CD14-positive monocyte (primary cell): ENCODE results near the gene AVP. TPM values are rescaled to one million over a fixed set of nuclear protein-coding genes. Genes with fewer than 3 reads are reported as not detected.
A peak's percentile ranks its signal among the peaks of the same experiment; 100 is the strongest.

Experiments
- DNase-seq, 3 donors: peaks; one replicate each; pipeline ENCODE4 v3.0.0-alpha.2; 2011 to 2022
- H2AFZ ChIP-seq: 2 replicates; pipeline ENCODE4 v1.6.0; 2012; ENCODE audit warnings: mild to moderate bottlenecking, low read depth, low read length, inconsistent platforms; ENCODE audit not compliant: insufficient read depth, poor library complexity, severe bottlenecking
- H3K27ac ChIP-seq, 2 donors: 1 replicate in 1 of 2; 2 replicates in 1 of 2; pipeline ENCODE4 v1.5.1; 2012 to 2013; ENCODE audit warnings: low read length in 2 of 2, control low read depth in 1 of 2, inconsistent platforms in 1 of 2, low read depth in 1 of 2, mild to moderate bottlenecking in 1 of 2
- H3K27me3 ChIP-seq, 2 donors: one replicate each; pipeline versions ENCODE4 v1.6.0 to v1.6.1; 2011 to 2013; ENCODE audit warnings: low read length in 2 of 2; ENCODE audit not compliant: control insufficient read depth in 2 of 2, insufficient read depth in 2 of 2
- H3K36me3 ChIP-seq, 2 donors: replicated peaks in 1 of 2; 1 replicate in 1 of 2; 2 replicates in 1 of 2; pipeline versions ENCODE4 v1.5.1 to v1.6.1; 2012 to 2013; ENCODE audit warnings: low read length in 2 of 2, control low read depth in 1 of 2, inconsistent platforms in 1 of 2, mild to moderate bottlenecking in 1 of 2; ENCODE audit not compliant: insufficient read depth in 2 of 2, control insufficient read depth in 1 of 2
- H3K4me1 ChIP-seq, 2 donors: 1 replicate in 1 of 2; 2 replicates in 1 of 2; pipeline versions ENCODE4 v1.5.1 to v1.6.1; 2012 to 2013; ENCODE audit warnings: low read length in 2 of 2, control low read depth in 1 of 2, inconsistent platforms in 1 of 2, mild to moderate bottlenecking in 1 of 2, moderate library complexity in 1 of 2; ENCODE audit not compliant: insufficient read depth in 2 of 2, control insufficient read depth in 1 of 2
- H3K4me2 ChIP-seq: replicated peaks from 2 replicates; pipeline ENCODE3; 2012; ENCODE audit warnings: low read length, moderate library complexity, mild to moderate bottlenecking; ENCODE audit not compliant: poor library complexity, severe bottlenecking; ENCODE audit errors: extremely low read depth
- H3K4me3 ChIP-seq, 3 experiments: fragments of 200-600 bp in 1 of 3; sonication (generic) in 1 of 3; replicated peaks in 1 of 3; 1 replicate in 2 of 3; 2 replicates in 1 of 3; pipeline ENCODE4 v1.5.1; 2011 to 2013; ENCODE audit warnings: low read length in 3 of 3, mild to moderate bottlenecking in 3 of 3, control low read depth in 2 of 3, low read depth in 2 of 3, inconsistent platforms in 1 of 3, moderate library complexity in 1 of 3
- H3K79me2 ChIP-seq: 2 replicates; pipeline ENCODE4 v1.6.0; 2012; ENCODE audit warnings: mild to moderate bottlenecking, control low read depth, inconsistent platforms, low read length, moderate library complexity; ENCODE audit not compliant: insufficient read depth
- H3K9ac ChIP-seq: 2 replicates; pipeline ENCODE4 v1.6.0; 2017; ENCODE audit warnings: low read length, mild to moderate bottlenecking; ENCODE audit not compliant: insufficient read depth, poor library complexity, severe bottlenecking
- H3K9me3 ChIP-seq, 2 donors: replicated peaks in 1 of 2; 1 replicate in 1 of 2; 2 replicates in 1 of 2; pipeline versions ENCODE4 v1.5.1 to v1.6.1; 2012 to 2013; ENCODE audit warnings: low read length in 2 of 2, control low read depth in 1 of 2; ENCODE audit not compliant: control insufficient read depth in 1 of 2, insufficient read depth in 1 of 2
- H4K20me1 ChIP-seq: 2 replicates; pipeline ENCODE4 v1.6.0; 2012; ENCODE audit warnings: mild to moderate bottlenecking, low read length, control low read depth, moderate library complexity; ENCODE audit not compliant: insufficient read depth
- H3K27ac Mint-ChIP-seq, 7 donors: one replicate each; pipeline ENCODE4 v1.8.0; 2020; ENCODE audit warnings: mild to moderate bottlenecking in 7 of 7, mixed read lengths in 7 of 7, moderate library complexity in 6 of 7, inconsistent platforms in 2 of 7
- H3K27me3 Mint-ChIP-seq, 3 donors: one replicate each; pipeline ENCODE4 v1.8.0; 2021 to 2022; ENCODE audit warnings: low read depth in 3 of 3, mild to moderate bottlenecking in 3 of 3, mixed read lengths in 3 of 3, moderate library complexity in 3 of 3, inconsistent platforms in 1 of 3
- H3K36me3 Mint-ChIP-seq, 2 donors: one replicate each; pipeline ENCODE4 v1.8.0; 2020; ENCODE audit warnings: mixed read lengths in 2 of 2, inconsistent platforms in 1 of 2, mild to moderate bottlenecking in 1 of 2
- H3K4me1 Mint-ChIP-seq: one replicate; pipeline ENCODE4 v1.8.0; 2020; ENCODE audit warnings: mild to moderate bottlenecking, mixed read lengths
- H3K4me3 Mint-ChIP-seq, 2 donors: one replicate each; pipeline ENCODE4 v1.8.0; 2020; ENCODE audit warnings: mild to moderate bottlenecking in 2 of 2, mixed read lengths in 2 of 2, moderate library complexity in 1 of 2
- H3K9me3 Mint-ChIP-seq, 7 donors: one replicate each; pipeline ENCODE4 v1.8.0; 2020 to 2022; ENCODE audit warnings: mixed read lengths in 7 of 7, mild to moderate bottlenecking in 6 of 7, moderate library complexity in 6 of 7, inconsistent platforms in 2 of 7
- CTCF ChIP-seq: fragments of 200-600 bp; IDR thresholded peaks from one replicate; pipeline ENCODE4 v1.8.0; 2022; ENCODE audit warnings: antibody characterized with exemption, mild to moderate bottlenecking
- WGBS: methylation state at CpG from one replicate; pipeline ENCODE4 v1.1.5; 2013; ENCODE audit warnings: missing lambda C conversion rate; ENCODE audit not compliant: insufficient coverage; 5-methylcytosine and 5-hydroxymethylcytosine counted together
- intact Hi-C, 2 donors: fragments of 100-400 bp; cut with micrococcal nuclease; formaldehyde crosslinking; loops; one replicate each; pipeline versions ENCODE4 v1.15.0 to v1.15.1; 2023
- polyA plus RNA-seq, 3 donors: library from polyadenylated mRNA; depleted of rRNA in 1 of 3; unstranded in 2 of 3; stranded (reverse) in 1 of 3; fragments of 300-500 nt in 2 of 3; fragments of >200 nt in 1 of 3; fragmentation: Illumina TruSeq in 2 of 3; gene quantifications; 1 replicate in 2 of 3; 2 replicates in 1 of 3; pipeline ENCODE4 v1.2.3, GENCODE V29; 2012 to 2021

Gene AVP
- polyA plus RNA-seq, 3 donors = not detected

GRCh38 chr20:3111995-3112394, 27.5 kb upstream of the AVP start:
- Histone ChIP-seq H3K79me2 (no peaks in the 10 kb centered on the region), H3K9me3 (no peaks in the 10 kb centered on the region), H3K9ac (no peak overlapping the region), H2AFZ (no peak overlapping the region), H3K36me3 (peaks cover 13 to 59% of the 10 kb centered on the region in 2 donors), H3K4me2 (no peak overlapping the region), H4K20me1 (peaks cover 20% of the 10 kb centered on the region), H3K4me1 (peaks cover 13 to 25% of the 10 kb centered on the region in 2 donors), H3K27ac (no peak overlapping the region), H3K27me3 (no peaks in the 10 kb centered on the region), H3K4me3 (no peak overlapping the region)
- Mint-ChIP-seq H3K27me3 (peaks cover 0 to 2% (median 0%) of the 10 kb centered on the region in 3 donors), H3K9me3 (no peaks in the 10 kb centered on the region), H3K36me3 (peaks cover 50 to 67% of the 10 kb centered on the region in 2 donors), H3K27ac (peak overlapping the region in 2 of 7 donors; percentile 61 to 67), H3K4me3 (no peak overlapping the region), H3K4me1 (peaks cover 34% of the 10 kb centered on the region)
- WGBS = 80% methylated on average over 2 of the region's 2 CpGs
- no peak for TF ChIP-seq CTCF
- intact Hi-C loops = no loop called here
- no peak for DNase-seq

- Histone ChIP-seq H3K4me1 (peaks cover 13 to 29% of the 10 kb centered on the region in 2 donors), H3K9me3 (no peaks in the 10 kb centered on the region), H3K9ac (no peak overlapping the region), H3K79me2 (no peaks in the 10 kb centered on the region), H2AFZ (no peak overlapping the region), H3K27me3 (no peaks in the 10 kb centered on the region), H3K4me3 (no peak overlapping the region), H3K36me3 (peaks cover 13 to 57% of the 10 kb centered on the region in 2 donors), H4K20me1 (peaks cover 19% of the 10 kb centered on the region), H3K4me2 (no peak overlapping the region), H3K27ac (no peak overlapping the region)
- WGBS = 83% methylated on average over 7 of the region's 7 CpGs
- no peak for TF ChIP-seq CTCF
- peak overlapping the region in 1 of 7 donors; percentile 61 for H3K27ac Mint-ChIP-seq
- no peak overlapping the region for H3K4me3 Mint-ChIP-seq
- no peaks in the 10 kb centered on the region for H3K9me3 Mint-ChIP-seq
- H3K27me3 Mint-ChIP-seq = peaks cover 0 to 3% (median 0%) of the 10 kb centered on the region in 3 donors
- H3K4me1 Mint-ChIP-seq = peaks cover 35% of the 10 kb centered on the region
- peaks cover 50 to 69% of the 10 kb centered on the region in 2 donors for H3K36me3 Mint-ChIP-seq
- intact Hi-C loops = no loop called here
- no peak for DNase-seq
Observed at GRCh38 chr20:3111507-3111906, 27.0 kb upstream of the AVP start.
